ENCODE measurements around the gene SAP30L.

Gene SAP30L

DNA sequence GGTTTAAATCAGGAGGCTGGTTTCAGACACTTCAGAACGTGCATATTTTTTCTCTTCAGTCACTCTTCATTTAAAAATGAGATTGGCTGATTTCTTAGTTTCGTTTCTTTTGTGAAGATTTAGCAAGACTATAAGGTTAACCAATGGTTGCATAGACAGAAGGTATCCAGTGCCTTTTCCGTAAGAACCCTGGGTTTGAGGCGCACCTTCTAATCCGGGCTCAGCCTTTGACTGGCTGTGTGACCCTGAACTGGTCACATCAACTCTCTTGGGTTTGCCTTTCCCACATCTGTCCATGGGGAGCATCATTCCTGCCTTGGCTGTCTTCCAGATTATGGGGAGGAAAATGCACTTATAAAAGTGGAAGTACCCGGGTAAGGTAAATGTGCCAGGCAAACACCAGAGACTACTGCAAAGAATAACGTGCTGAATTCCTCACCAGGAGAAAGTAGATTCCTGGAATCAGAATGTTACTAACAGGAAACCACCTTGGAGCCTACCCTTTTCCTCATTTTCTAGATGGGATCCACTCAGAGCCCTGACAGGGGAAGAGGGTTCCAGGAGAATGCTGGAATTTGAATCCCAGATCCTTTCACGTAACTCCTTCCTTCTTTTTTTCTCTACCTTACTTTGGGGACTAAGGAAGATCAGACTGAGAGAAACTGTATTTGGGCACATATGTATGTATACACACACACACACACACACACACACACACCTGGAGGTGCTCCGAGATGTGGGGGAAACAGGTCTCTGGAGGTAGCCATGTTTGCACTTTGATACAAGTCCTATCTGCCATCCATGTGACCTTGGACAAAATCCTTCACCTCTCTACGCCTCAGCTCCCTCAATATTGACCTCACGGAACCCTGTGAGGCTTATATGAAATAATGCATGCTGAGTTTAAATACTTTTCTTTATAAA is 25.4 kb downstream of the SAP30L start:
- Histone ChIP-seq H3K36me3 (ENCODE audit: control insufficient read depth in 5 of 5, insufficient read depth in 5 of 5, low read length in 5 of 5) (no peaks in the 10 kb centered on the region), H3K4me3 (ENCODE audit: low read depth in 1 of 5, low read length in 5 of 5) (no peak overlapping the region), H3K27me3 (ENCODE audit: control insufficient read depth in 5 of 5, insufficient read depth in 4 of 5, low read length in 5 of 5) (peaks cover 45 to 80% (median 57%) of the 10 kb centered on the region in 5 donors), H3K4me1 (ENCODE audit: control insufficient read depth in 5 of 5, insufficient read depth in 5 of 5, low read length in 5 of 5) (peaks cover 0 to 30% (median 27%) of the 10 kb centered on the region in 5 donors), H3K27ac (ENCODE audit: low read depth, low read length) (no peak overlapping the region), H3K9ac (ENCODE audit: low read length in 5 of 5) (no peak overlapping the region), H3K9me3 (ENCODE audit: control insufficient read depth in 5 of 5, low read length in 5 of 5) (no peaks in the 10 kb centered on the region)

DNA sequence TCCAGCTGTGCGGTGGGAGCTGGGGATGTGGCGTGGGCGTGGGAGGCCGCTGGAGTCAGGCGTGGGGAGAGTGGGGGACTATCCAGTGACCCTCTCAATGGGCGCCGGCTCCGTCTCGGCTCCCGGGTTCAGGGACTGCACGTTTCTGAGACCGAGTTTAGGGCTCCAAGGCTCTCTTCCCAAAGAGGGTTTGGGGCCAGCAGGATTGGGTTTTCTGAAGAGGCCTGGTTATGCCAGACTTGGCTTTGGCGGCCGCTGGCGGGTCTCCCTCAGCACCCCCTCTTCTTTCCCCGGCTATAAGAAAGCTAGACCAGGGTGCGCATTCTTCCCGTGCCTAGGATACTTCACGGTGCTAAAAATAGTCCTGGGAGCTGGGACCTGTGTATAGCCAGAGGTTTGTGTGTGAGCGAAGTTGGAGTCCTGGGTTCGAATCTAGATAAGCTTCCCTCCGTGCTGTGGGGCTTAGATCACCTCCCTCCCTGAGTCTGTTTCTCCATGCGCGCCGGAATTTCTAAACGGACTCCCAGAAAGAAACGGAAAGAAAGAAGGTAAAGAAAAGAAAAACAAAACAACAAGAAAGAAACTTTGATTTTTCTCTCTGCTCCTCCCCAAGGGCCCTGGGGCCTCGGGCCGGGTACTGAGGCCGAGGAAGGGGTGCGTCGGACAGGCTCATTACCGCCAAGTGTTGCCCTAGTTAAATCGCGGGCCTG is 27.2 kb downstream of the SAP30L start:
- no peaks in the 10 kb centered on the region for H3K9me3 ChIP-seq (ENCODE audit: control insufficient read depth in 5 of 5, low read length in 5 of 5)
- H3K4me3 ChIP-seq (ENCODE audit: low read depth in 1 of 5, low read length in 5 of 5): no peak overlapping the region
- H3K4me1 ChIP-seq (ENCODE audit: control insufficient read depth in 5 of 5, insufficient read depth in 5 of 5, low read length in 5 of 5): peaks cover 3 to 47% (median 44%) of the 10 kb centered on the region in 5 donors
- H3K27me3 ChIP-seq (ENCODE audit: control insufficient read depth in 5 of 5, insufficient read depth in 4 of 5, low read length in 5 of 5): peaks cover 58 to 90% (median 74%) of the 10 kb centered on the region in 5 donors
- no peak overlapping the region for H3K9ac ChIP-seq (ENCODE audit: low read length in 5 of 5)
- no peak overlapping the region for H3K27ac ChIP-seq (ENCODE audit: low read depth, low read length)
- H3K36me3 ChIP-seq (ENCODE audit: control insufficient read depth in 5 of 5, insufficient read depth in 5 of 5, low read length in 5 of 5): no peaks in the 10 kb centered on the region

DNA sequence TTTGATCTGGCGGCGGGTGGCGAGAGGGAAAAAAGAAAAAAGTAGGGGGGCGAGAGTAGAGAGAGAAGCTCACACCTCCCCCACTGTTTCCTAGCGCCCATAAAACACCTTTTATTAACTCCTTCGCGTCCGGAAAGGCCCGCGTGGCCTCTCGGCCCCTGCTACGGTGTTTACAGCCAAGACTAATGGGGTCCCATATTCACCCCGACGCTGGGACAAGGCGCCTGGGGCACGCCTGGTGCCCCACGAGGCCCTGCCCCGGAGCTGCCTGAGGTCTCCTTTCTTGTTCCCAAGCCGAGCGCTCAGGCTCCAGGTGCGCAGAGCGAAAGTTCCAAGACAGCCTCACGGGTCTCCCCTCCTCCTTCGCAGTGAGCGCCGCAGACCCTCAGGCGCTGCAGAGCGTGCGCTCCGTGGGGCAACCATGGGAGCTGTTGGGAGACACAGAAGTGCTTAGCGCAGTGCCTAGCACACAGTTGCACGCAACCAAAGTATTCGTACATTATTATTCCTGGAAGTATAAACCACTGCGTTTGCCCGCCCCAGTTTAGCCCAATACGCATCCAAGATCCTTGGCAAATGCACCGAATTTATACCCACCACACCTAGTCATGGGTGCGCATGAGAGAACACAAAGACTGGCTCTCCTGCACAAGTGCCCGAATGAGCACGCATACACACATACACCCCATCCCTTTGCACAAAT is 27.9 kb downstream of the SAP30L start:
- Histone ChIP-seq H3K4me1 (ENCODE audit: control insufficient read depth in 5 of 5, insufficient read depth in 5 of 5, low read length in 5 of 5) (peaks cover 3 to 53% (median 50%) of the 10 kb centered on the region in 5 donors), H3K36me3 (ENCODE audit: control insufficient read depth in 5 of 5, insufficient read depth in 5 of 5, low read length in 5 of 5) (no peaks in the 10 kb centered on the region), H3K9me3 (ENCODE audit: control insufficient read depth in 5 of 5, low read length in 5 of 5) (no peaks in the 10 kb centered on the region), H3K4me3 (ENCODE audit: low read depth in 1 of 5, low read length in 5 of 5) (no peak overlapping the region), H3K27ac (ENCODE audit: low read depth, low read length) (no peak overlapping the region), H3K9ac (ENCODE audit: low read length in 5 of 5) (no peak overlapping the region), H3K27me3 (ENCODE audit: control insufficient read depth in 5 of 5, insufficient read depth in 4 of 5, low read length in 5 of 5) (peaks cover 58 to 94% (median 76%) of the 10 kb centered on the region in 5 donors)

DNA sequence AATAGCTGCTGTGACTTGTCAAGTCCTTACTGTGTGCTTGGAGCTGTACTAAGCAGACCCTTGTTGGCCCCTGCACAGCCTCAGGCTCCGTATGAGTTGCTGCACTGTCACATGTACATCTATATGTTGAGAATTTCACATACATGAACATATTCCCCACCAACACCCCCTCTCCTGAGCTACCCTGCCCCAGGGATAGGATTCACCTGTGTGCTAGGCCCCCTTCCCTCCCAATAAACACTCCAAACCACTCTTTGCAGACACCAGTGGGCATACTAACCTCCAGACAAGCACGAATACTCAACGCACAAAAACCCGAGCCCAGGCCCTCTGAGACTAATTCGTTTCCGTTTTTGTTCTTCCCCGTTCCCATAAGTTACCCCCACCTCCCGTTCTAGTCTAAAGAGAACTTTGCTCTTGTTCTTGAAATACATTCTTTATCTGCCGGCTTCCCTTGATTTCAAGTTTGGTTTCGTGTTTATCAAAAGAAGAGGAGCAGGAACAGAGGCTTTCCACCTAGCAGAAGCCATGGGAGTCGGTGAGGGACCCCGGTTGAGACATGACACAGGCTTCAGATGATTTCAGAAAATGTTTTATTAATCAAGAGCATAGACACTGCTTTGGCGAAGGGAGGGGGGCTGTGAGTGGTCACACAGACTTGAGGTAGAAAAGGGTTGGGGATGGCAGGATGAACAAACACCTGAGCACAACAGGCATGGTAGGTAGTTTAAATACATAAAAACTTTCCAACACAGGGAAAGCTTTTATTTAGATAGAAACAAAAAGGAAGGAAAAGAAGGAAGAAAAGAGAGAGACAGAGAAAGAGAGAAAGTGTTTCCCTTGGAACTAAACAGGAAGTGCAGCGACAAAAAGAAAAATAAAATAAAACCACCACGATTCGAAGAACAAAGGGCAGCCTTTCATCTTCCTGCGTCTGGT is 28.9 kb downstream of the SAP30L start:
- Histone ChIP-seq H3K4me3 (ENCODE audit: low read depth in 1 of 5, low read length in 5 of 5) (no peak overlapping the region), H3K4me1 (ENCODE audit: control insufficient read depth in 5 of 5, insufficient read depth in 5 of 5, low read length in 5 of 5) (peaks cover 3 to 61% (median 57%) of the 10 kb centered on the region in 5 donors), H3K27me3 (ENCODE audit: control insufficient read depth in 5 of 5, insufficient read depth in 4 of 5, low read length in 5 of 5) (peaks cover 67 to 96% (median 84%) of the 10 kb centered on the region in 5 donors), H3K9me3 (ENCODE audit: control insufficient read depth in 5 of 5, low read length in 5 of 5) (no peaks in the 10 kb centered on the region), H3K36me3 (ENCODE audit: control insufficient read depth in 5 of 5, insufficient read depth in 5 of 5, low read length in 5 of 5) (no peaks in the 10 kb centered on the region), H3K27ac (ENCODE audit: low read depth, low read length) (no peak overlapping the region), H3K9ac (ENCODE audit: low read length in 5 of 5) (no peak overlapping the region)

DNA sequence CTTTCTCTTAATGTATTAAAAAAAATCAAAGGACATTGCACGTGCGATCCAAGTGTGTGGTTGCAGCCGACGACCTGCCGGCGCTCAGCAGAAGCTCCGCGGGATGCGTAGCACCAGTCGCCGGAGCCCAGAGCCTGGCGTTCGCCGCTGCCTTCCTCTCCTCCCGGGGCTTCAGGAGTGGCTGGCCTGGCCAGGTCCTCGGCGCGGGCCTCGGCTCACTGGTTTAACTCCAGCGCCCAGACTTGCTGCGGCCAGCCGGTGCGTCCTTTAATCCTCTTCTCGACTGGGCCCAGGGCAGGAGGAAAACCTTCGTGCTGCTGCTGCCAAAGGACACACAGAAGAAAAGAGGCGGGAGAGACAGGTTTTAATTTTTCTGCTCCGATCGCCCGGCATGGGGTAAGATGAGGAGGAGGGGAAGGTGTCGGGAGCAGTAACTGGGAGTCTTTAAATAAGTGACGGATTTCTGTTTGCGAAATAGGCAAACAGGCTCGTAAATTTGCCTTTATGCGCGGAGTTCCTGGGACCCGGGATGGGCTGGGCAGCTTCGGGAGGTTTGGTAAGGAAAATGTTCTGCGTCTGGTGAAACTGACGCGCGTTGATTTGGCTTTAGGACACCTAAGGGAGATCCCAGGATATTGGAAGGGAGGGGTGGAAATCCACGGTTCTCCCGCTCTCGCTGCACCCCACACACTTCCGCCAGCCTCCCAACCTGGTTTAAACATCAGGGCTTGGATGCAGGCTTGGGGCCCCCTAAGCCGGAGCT is 30.0 kb downstream of the SAP30L start:
- Histone ChIP-seq H3K4me3 (ENCODE audit: low read depth in 1 of 5, low read length in 5 of 5) (peak overlapping the region in 1 of 5 donors; percentile 20), H3K36me3 (ENCODE audit: control insufficient read depth in 5 of 5, insufficient read depth in 5 of 5, low read length in 5 of 5) (no peaks in the 10 kb centered on the region), H3K4me1 (ENCODE audit: control insufficient read depth in 5 of 5, insufficient read depth in 5 of 5, low read length in 5 of 5) (peaks cover 3 to 61% (median 57%) of the 10 kb centered on the region in 5 donors), H3K9ac (ENCODE audit: low read length in 5 of 5) (no peak overlapping the region), H3K27me3 (ENCODE audit: control insufficient read depth in 5 of 5, insufficient read depth in 4 of 5, low read length in 5 of 5) (peaks cover 77 to 99% (median 95%) of the 10 kb centered on the region in 5 donors), H3K9me3 (ENCODE audit: control insufficient read depth in 5 of 5, low read length in 5 of 5) (no peaks in the 10 kb centered on the region), H3K27ac (ENCODE audit: low read depth, low read length) (no peak overlapping the region)

DNA sequence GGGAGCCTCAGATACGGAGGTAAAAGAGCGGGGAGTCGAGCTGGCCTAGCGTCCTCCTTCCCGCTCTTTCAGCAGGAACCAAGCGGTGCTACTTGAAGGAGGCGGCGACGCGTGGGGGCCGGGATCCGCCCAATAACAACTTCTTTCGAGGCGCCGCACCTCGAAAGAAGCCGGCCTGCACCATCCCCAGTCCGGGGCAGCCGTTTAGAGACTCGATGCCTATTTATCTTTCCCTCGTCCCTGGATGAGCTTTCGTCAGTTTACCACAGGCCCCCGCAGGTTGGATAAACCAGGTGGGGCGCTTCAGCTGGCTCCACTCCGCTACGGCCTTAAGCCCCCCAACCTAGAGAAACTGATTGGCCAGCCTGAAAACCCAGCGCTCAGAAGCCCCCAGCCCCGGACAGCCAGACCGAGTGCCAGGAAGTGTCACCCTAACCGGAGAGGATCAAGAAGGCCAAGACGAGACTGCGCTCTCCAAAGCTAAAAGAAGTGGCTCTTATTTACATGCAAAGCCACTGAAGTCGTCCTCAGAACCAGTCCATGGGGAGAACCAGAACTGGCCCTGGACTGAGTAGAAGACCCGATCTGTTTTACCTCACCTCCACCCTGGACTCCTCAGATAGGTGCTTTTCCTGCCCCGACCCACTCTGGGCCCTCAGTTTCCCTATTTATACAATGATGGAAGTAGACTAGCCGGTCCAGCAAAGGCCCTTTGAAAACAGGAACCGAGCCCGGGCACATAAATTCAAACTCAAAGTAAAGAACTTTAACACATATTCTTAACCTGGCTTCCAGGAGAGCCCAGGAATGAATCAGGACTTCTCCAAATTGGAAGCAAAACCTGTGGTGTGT is 30.8 kb downstream of the SAP30L start:
- H3K9me3 ChIP-seq (ENCODE audit: control insufficient read depth in 5 of 5, low read length in 5 of 5): no peaks in the 10 kb centered on the region
- H3K27ac ChIP-seq (ENCODE audit: low read depth, low read length): no peak overlapping the region
- peaks cover 3 to 61% (median 55%) of the 10 kb centered on the region in 5 donors for H3K4me1 ChIP-seq (ENCODE audit: control insufficient read depth in 5 of 5, insufficient read depth in 5 of 5, low read length in 5 of 5)
- H3K27me3 ChIP-seq (ENCODE audit: control insufficient read depth in 5 of 5, insufficient read depth in 4 of 5, low read length in 5 of 5): peaks cover 78 to 99% (median 95%) of the 10 kb centered on the region in 5 donors
- no peak overlapping the region for H3K9ac ChIP-seq (ENCODE audit: low read length in 5 of 5)
- no peaks in the 10 kb centered on the region for H3K36me3 ChIP-seq (ENCODE audit: control insufficient read depth in 5 of 5, insufficient read depth in 5 of 5, low read length in 5 of 5)
- H3K4me3 ChIP-seq (ENCODE audit: low read depth in 1 of 5, low read length in 5 of 5): peak overlapping the region in 1 of 5 donors; percentile 57

DNA sequence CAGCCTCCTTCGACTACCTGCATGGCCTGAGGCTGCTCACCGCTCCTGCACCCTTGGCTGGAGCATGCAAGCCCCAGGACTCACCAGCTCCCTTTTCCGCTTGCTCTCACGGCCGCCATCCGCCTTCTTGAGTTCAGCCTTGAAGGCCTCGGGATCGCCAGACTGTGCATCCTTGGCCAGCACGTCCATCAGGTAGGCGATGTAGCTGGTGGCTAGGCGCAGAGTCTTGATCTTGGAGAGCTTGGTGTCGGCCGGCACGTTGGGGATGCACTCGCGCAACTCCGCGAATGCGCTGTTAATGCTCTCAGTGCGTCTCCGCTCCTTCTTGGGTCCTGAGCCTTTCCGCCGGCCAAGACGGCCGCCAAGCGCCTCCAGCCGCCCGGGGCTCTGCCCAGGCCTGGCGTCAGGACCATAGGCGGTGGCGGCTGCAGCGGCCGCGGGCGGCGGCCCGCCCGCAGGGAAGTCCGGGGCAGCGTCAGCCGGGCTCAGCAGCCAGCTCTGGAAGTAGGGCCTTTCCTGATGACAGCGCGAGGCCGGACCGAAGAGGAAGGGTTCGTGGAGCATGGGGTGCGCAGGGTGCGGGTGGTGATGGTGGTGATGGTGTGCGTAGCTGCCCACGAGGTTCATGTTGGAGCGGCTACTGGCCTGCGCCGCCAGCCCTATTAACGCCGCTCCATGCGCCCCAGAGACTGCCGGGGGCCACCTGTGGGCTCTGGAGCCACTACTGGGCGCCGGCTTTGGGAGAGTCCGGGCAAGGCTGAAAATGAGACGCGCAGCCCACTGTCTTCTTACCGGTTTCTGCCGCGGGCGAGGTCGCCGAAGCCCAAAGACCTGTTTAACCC is 31.8 kb downstream of the SAP30L start:
- Histone ChIP-seq H3K27ac (ENCODE audit: low read depth, low read length) (no peak overlapping the region), H3K4me3 (ENCODE audit: low read depth in 1 of 5, low read length in 5 of 5) (peak overlapping the region; percentile 13 to 57 (median 53)), H3K4me1 (ENCODE audit: control insufficient read depth in 5 of 5, insufficient read depth in 5 of 5, low read length in 5 of 5) (peaks cover 3 to 62% (median 55%) of the 10 kb centered on the region in 5 donors)

DNA sequence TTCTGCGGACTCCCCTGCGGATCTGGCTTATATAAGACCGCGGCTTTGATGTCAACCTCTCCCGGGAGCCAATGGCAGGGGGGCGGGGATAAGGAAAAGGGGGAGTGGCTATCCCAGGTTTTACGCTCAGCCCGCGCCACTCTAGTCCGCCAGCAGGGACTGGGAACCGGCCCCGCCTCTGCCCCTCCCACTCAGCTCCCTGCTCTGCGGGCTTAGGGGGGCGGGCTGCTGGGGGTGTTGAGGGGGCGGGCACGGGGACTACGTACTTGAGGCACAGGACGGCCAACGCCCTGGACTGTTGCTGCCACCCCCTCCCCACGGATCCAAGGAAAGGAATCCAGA is 32.4 kb downstream of the SAP30L start, which contains the start of gene HAND1:
HAND1 (minus strand) TSS at position 4 of the 342 bp plus-strand sequence. CDS start 219 bp downstream, outside the sequence.
- Histone ChIP-seq H3K9ac (ENCODE audit: low read length in 5 of 5) (no peak within 1 kb of the TSS), H3K4me1 (ENCODE audit: control insufficient read depth in 5 of 5, insufficient read depth in 5 of 5, low read length in 5 of 5) (peaks cover 3 to 61% (median 55%) of the 10 kb centered on the region in 5 donors), H3K4me3 (ENCODE audit: low read depth in 1 of 5, low read length in 5 of 5) (peak within 1 kb of the TSS; percentile 13 to 57 (median 53)), H3K36me3 (ENCODE audit: control insufficient read depth in 5 of 5, insufficient read depth in 5 of 5, low read length in 5 of 5) (no peaks in the 10 kb centered on the region), H3K27me3 (ENCODE audit: control insufficient read depth in 5 of 5, insufficient read depth in 4 of 5, low read length in 5 of 5) (peaks cover 85 to 100% (median 95%) of the 10 kb centered on the region in 5 donors), H3K27ac (ENCODE audit: low read depth, low read length) (no peak within 1 kb of the TSS), H3K9me3 (ENCODE audit: control insufficient read depth in 5 of 5, low read length in 5 of 5) (no peaks in the 10 kb centered on the region)

More for the DNA sequence above, 31.8 kb downstream of the SAP30L start:
- Histone ChIP-seq H3K9me3 (ENCODE audit: control insufficient read depth in 5 of 5, low read length in 5 of 5) (no peaks in the 10 kb centered on the region), H3K9ac (ENCODE audit: low read length in 5 of 5) (no peak overlapping the region), H3K27me3 (ENCODE audit: control insufficient read depth in 5 of 5, insufficient read depth in 4 of 5, low read length in 5 of 5) (peaks cover 86 to 100% (median 95%) of the 10 kb centered on the region in 5 donors), H3K36me3 (ENCODE audit: control insufficient read depth in 5 of 5, insufficient read depth in 5 of 5, low read length in 5 of 5) (no peaks in the 10 kb centered on the region)
